NCI-H1930 (cell line): ENCODE data around the gene SNRPB.

Experiments used
- DNase-seq, 2 experiments: peaks; one replicate each; lab custom pipeline; 2025; lab: John Stamatoyannopoulos, UW

The SNRPB gene

GRCh38 chr20:2429051-2429450, 41.5 kb downstream of the SNRPB start:
- no peak for DNase-seq

DNA sequence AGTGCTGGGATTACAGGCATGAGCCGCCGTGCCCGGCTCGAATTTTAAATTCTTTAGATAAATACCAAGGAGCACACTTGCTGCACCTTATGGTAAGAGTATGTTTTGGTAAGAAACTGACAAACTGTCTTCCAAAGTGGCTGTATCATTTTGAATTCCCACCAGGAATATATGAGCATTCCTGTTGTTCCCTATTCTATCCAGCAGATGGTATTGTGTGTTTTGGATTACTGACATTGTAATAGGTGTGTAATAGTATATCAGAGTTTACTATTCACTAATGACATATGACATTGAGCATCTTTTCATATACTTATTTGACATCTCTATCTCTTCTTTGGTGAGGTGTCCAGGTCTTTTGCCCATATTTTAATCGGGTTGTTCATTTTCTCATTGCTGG, 49.3 kb downstream of the SNRPB start:
- DNase-seq: no peak

DNA sequence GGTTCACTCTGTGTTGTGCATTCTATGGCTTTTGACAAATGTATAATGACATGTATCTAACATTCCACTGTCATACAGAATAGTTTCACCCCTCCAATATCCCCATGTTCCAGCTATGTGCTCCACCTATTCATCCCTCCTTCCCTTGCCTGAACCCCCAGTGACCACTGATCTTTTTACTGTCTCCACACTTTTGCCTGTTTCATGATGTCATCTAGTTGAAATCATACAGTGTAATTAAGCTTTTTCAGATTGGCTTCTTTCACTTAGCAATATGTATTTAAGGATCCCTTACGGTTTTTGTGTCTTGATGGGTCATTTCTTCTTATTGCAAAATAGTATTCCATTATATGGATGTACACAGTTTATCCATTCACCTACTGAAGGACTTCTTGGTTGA, 50.1 kb downstream of the SNRPB start:
- DNase-seq: no peak

DNA sequence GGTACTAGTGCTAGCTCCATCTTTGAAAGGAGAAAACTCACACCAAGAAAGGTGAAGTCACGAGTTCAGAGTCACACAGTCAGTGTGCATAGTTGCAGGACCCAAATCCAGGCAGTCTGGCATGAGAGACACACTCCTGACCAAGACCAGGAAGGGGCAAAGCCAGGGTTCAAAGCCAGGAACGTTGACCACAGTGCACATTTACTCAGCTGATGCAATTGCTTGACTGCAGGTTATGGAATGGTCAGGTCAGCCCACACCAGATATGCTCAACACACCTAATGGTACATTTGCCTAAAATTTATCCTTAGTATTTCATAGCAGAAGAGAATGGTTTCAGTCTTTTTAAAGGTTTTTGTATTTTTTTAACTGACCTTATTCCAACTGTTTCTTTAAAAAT, 52.2 kb downstream of the SNRPB start:
- no peak for DNase-seq

- DNase-seq: no peak
These were observed 53.4 kb downstream of the SNRPB start for GRCh38 chr20:2417213-2417541.

- no peak for DNase-seq
These were observed 53.9 kb downstream of the SNRPB start for GRCh38 chr20:2416541-2417212.
